Heart left ventricle (tissue), 16 donors: Measurements from ENCODE around the gene APMAP. TPM values are rescaled to one million over a fixed set of nuclear protein-coding genes. Genes with fewer than 3 reads are reported as not detected.
A peak's percentile ranks its signal among the peaks of the same experiment; 100 is the strongest.

Experiments
- ATAC-seq, 4 donors: fragments of 200-7000 bp; cut with Tn5 transposase; one replicate each; pipeline ENCODE4 v1.9.1; 2020 to 2022; ENCODE audit warnings: moderate library complexity in 4 of 4, mild to moderate bottlenecking in 3 of 4, moderate number of reproducible peaks in 1 of 4
- DNase-seq, 5 donors: peaks; one replicate each; pipeline ENCODE4 v3.0.0-alpha.2; 2020
- H3K27ac ChIP-seq, 12 donors: fragments of 200-600 bp; sonication (generic) in 4 of 12; one replicate each; pipeline versions ENCODE4 v1.5.0 to v1.8.0; 2016 to 2022; ENCODE audit warnings: mild to moderate bottlenecking in 2 of 12
- H3K27me3 ChIP-seq, 9 donors: fragments of 200-600 bp; sonication (generic) in 2 of 9; one replicate each; pipeline versions ENCODE4 v1.5.1 to v1.8.0; 2016 to 2022; ENCODE audit warnings: mild to moderate bottlenecking in 3 of 9
- H3K36me3 ChIP-seq, 9 donors: fragments of 200-600 bp; sonication (generic) in 2 of 9; one replicate each; pipeline versions ENCODE4 v1.5.0 to v1.8.0; 2018 to 2022; ENCODE audit warnings: mild to moderate bottlenecking in 2 of 9
- H3K4me1 ChIP-seq, 12 donors: fragments of 200-600 bp; sonication (generic) in 4 of 12; one replicate each; pipeline versions ENCODE4 v1.5.0 to v1.8.0; 2016 to 2022; ENCODE audit warnings: mild to moderate bottlenecking in 3 of 12
- H3K4me3 ChIP-seq, 12 donors: fragments of 200-600 bp; sonication (generic) in 4 of 12; one replicate each; pipeline versions ENCODE4 v1.5.0 to v1.8.0; 2017 to 2022; ENCODE audit warnings: mild to moderate bottlenecking in 9 of 12, moderate library complexity in 4 of 12
- H3K9me3 ChIP-seq, 12 donors: fragments of 200-600 bp; sonication (generic) in 4 of 12; one replicate each; pipeline versions ENCODE4 v1.5.0 to v1.8.0; 2016 to 2022; ENCODE audit warnings: mild to moderate bottlenecking in 1 of 12
- CTCF ChIP-seq, 12 donors: fragments of 200-600 bp; sonication (generic) in 4 of 12; IDR thresholded peaks; one replicate each; pipeline versions ENCODE4 v1.5.0 to v1.8.0; 2018 to 2022; ENCODE audit warnings: antibody characterized with exemption in 12 of 12, mild to moderate bottlenecking in 5 of 12
- POLR2A ChIP-seq, 2 donors: fragments of 450-650 bp; IDR thresholded peaks; one replicate each; pipeline ENCODE4 v1.6.1; 2017; ENCODE audit warnings: antibody characterized with exemption in 2 of 2, mild to moderate bottlenecking in 2 of 2, moderate library complexity in 2 of 2
- WGBS, 4 donors: extraction: QIAGEN DNeasy Blood & Tissue Kit in 2 of 4; methylation state at CpG; one replicate each; pipeline versions ENCODE4 v1.1.5 to v1.1.7; 2013 to 2018; 5-methylcytosine and 5-hydroxymethylcytosine counted together
- intact Hi-C, 10 donors: fragments of 100-400 bp; cut with DNase I; formaldehyde crosslinking; loops; one replicate each; pipeline versions ENCODE4 v1.11.1 to v1.14.2; 2022
- polyA plus RNA-seq, 2 donors: library from polyadenylated mRNA; stranded (reverse); fragments of 200-250 nt; gene quantifications; one replicate each; pipeline ENCODE4 v1.2.3, GENCODE V29; 2013
- total RNA-seq, 9 donors: library from RNA; depleted of rRNA in 2 of 9; stranded (reverse); fragments of >200 nt in 2 of 9; fragmentation: NEBNext Ultra II Directional in 3 of 9; extraction: Animal tissue kit (Norgen Biotek cat#: 25700) in 3 of 9; gene quantifications; one replicate each; pipeline versions ENCODE4 v1.1.0 to v1.2.4, GENCODE V29; 2016 to 2023
- donor health status: ischemic (EF 13 %, LVEDD 7.1; RV severe dilation, severe dysfunction).
- donor health status: healthy with polysubstance abuse.
- donor health status: DM: no; HTN: yes; CAD: no.
- donor health status: DM: no; HTN: no; CAD: no.
- donor health status: ischemic (EF 25% LVEDD 6.9; RV normal size, moderate dysfunction).
- donor health status: ischemic (EF 25% LVEDD 5.7; RV mildly dilated, moderate dysfunction).
- donor health status: healthy.
- donor health status: DM: yes; HTN: yes; CAD: no.
- donor health status: ischemic (EF 35%, LVEDD 5.7; RV mildly dilated, moderate dysfunction).
- donor health status: nonischemic (EF 11% LVEDD 7.7; RV severe dilation, severe dysfunction).
- donor health status: DM: yes; HTN: yes; CAD: no.
- donor health status: PGD.
- donor health status: ischemic (EF 29% LVEDD 5.4; RV normal size, mild dysfunction).
- donor health status: nonischemic (EF 23%, LVEDD 6.1; RV moderate dilation, normal function).

The APMAP gene
- total and polyA plus RNA-seq, 11 donors = 16.2 to 61.3 (median 31.9) TPM

DNA sequence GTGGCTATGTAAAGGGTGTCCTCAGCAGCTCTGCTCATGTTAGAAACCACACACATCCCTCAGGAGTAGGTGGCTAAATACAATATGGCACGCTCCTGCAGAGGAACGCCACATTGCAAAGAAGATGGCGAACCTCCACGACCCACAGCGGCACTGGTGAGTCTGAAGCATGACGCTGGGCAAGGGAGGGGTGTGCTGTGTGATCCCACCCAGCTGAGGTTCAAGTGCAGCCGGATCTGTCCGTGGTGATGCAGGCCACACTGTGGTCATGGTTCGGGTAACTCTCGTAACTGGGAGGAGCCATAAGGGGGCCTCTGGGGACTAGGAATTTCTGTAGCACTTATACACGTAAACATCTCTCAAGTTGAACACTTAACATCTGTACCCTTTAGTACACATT lies 23.4 kb upstream of the APMAP start:
- H3K9me3 ChIP-seq = no peaks in the 10 kb centered on the region
- H3K36me3 ChIP-seq = peaks cover 0 to 96% (median 88%) of the 10 kb centered on the region in 9 donors
- intact Hi-C loops = loop anchor here in 2 of 10 donors (1.0 to 10.0 kb wide), 2 partner anchors 12 to 51 kb away; no protein-coding TSS in a partner anchor
- no peak overlapping the region for H3K27ac ChIP-seq
- no peaks in the 10 kb centered on the region for H3K27me3 ChIP-seq
- 85 to 86% (median 85%) methylated on average over 11 of the region's 11 CpGs for WGBS, 4 donors
- H3K4me3 ChIP-seq = no peak overlapping the region
- DNase-seq (peak in 2 of 5 donors; percentile 12 to 13), ATAC-seq (no peak)
- H3K4me1 ChIP-seq = peaks cover 0 to 30% (median 5%) of the 10 kb centered on the region in 12 donors
- TF ChIP-seq CTCF (IDR thresholded peaks at IDR 0.05) (no peak), POLR2A (IDR thresholded peaks at IDR 0.05) (no peak)

DNA sequence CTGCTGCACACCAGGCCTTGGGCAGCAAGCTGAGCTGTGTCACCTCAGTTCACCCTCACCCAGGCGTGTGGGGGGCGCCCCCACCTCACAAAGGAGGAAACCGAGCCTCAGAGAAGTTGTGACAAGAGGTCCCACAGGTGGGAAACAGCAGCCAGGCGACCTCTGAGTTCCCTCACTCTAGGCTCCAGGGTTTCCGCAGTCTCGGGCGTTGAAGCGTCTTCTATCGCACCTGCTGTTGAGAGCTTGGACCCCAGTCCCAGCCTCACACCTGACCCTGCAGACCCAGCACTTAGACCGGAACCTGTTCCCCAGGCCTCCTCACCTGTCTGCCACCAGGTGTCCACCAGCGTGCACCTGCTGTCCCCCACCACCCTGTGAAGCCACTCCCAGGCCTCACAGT lies 22.3 kb upstream of the APMAP start:
- ATAC-seq (no peak), DNase-seq (peak in 2 of 5 donors; percentile 10 to 12)
- intact Hi-C loops = loop anchor here in 1 of 10 donors (10.0 kb wide), 1 partner anchor 50 kb away; no protein-coding TSS in a partner anchor
- H3K9me3 ChIP-seq = no peaks in the 10 kb centered on the region
- H3K27me3 ChIP-seq = no peaks in the 10 kb centered on the region
- TF ChIP-seq CTCF (IDR thresholded peaks at IDR 0.05) = no peak
- no peak for TF ChIP-seq POLR2A (IDR thresholded peaks at IDR 0.05)
- no peak overlapping the region for H3K4me3 ChIP-seq
- no peak overlapping the region for H3K27ac ChIP-seq
- whole genome bisulfite sequencing, 4 donors = 91 to 92% (median 92%) methylated on average over 10 to 11 of the region's 11 CpGs
- H3K4me1 ChIP-seq = peaks cover 0 to 31% (median 1%) of the 10 kb centered on the region in 12 donors
- peaks cover 0 to 99% (median 89%) of the 10 kb centered on the region in 9 donors for H3K36me3 ChIP-seq

GRCh38 chr20:25013478-25014380 lies 21.2 kb upstream of the APMAP start:
- Histone ChIP-seq H3K4me3 (no peak overlapping the region), H3K36me3 (peaks cover 0 to 98% (median 89%) of the 10 kb centered on the region in 9 donors), H3K27ac (no peak overlapping the region), H3K9me3 (no peaks in the 10 kb centered on the region), H3K4me1 (peaks cover 0 to 42% (median 7%) of the 10 kb centered on the region in 12 donors), H3K27me3 (no peaks in the 10 kb centered on the region)
- DNase-seq (peak in 2 of 5 donors; percentile 13 to 15), ATAC-seq (no peak)
- intact Hi-C loops = loop anchor here in 1 of 10 donors (10.0 kb wide), 1 partner anchor 49 kb away; no protein-coding TSS in a partner anchor
- TF ChIP-seq CTCF (IDR thresholded peaks at IDR 0.05) (no peak), POLR2A (IDR thresholded peaks at IDR 0.05) (no peak)
- WGBS, 4 donors = 91 to 92% (median 91%) methylated on average over 24 to 25 of the region's 25 CpGs

DNA sequence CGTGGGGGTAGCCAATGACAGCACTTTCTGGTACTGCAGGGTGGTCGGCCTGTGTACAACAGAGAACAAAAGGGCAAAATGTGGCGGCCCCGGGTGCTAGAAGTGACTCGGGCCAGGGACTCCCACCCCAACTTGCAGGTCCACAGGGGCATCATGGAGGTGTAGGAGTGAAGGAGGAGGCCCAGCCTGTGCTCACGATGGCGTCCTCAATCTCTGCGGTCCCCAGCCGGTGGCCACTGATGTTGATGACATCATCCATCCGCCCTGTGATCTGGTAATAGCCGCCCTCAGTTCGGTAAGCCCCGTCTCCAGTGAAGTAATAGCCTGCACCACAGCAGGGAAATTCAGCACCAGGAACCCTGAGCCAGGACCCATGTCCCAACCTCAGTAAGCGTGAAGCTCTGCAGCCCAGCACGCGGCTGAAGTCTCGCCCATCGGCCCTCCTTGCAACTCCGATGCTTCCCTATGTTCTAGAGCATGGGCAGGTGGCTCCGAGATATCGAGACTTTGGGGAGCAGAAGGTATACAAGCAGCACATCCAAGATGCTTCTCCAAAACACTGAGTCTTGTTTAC lies 20.2 kb upstream of the APMAP start:
- Histone ChIP-seq H3K27ac (peak overlapping the region in 1 of 12 donors; percentile 70), H3K27me3 (no peaks in the 10 kb centered on the region), H3K9me3 (no peaks in the 10 kb centered on the region), H3K36me3 (peaks cover 0 to 100% (median 89%) of the 10 kb centered on the region in 9 donors), H3K4me1 (peaks cover 0 to 41% (median 7%) of the 10 kb centered on the region in 12 donors), H3K4me3 (no peak overlapping the region)
- TF ChIP-seq POLR2A (IDR thresholded peaks at IDR 0.05) (no peak), CTCF (IDR thresholded peaks at IDR 0.05) (no peak)
- peak in 2 of 5 donors; percentile 9 to 15 for DNase-seq
- no peak for ATAC-seq
- intact Hi-C loops = loop anchor here in 1 of 10 donors (10.0 kb wide), 1 partner anchor 48 kb away; no protein-coding TSS in a partner anchor
- WGBS, 4 donors = 91 to 94% (median 93%) methylated on average over 21 of the region's 21 CpGs
